NCI-H2171 (cell line): ENCODE data around the gene HHAT.

ENCODE experiments used
- DNase-seq: peaks from one replicate; lab custom pipeline; 2025; lab: John Stamatoyannopoulos, UW

The HHAT gene

GRCh38 chr1:210359255-210359654 is 30.6 kb downstream of the HHAT start:
- DNase-seq: no peak

GRCh38 chr1:210360852-210361477 is 32.3 kb downstream of the HHAT start:
- peak; percentile 3 for DNase-seq

- no peak for DNase-seq
Observed at GRCh38 chr1:210361665-210362064, 33.0 kb downstream of the HHAT start.

GRCh38 chr1:210362526-210362925 is 33.8 kb downstream of the HHAT start:
- DNase-seq: no peak

GRCh38 chr1:210363119-210363518 is 34.4 kb downstream of the HHAT start:
- DNase-seq: no peak

- no peak for DNase-seq
Observed at GRCh38 chr1:210364479-210364878, 35.8 kb downstream of the HHAT start.

GRCh38 chr1:210366767-210367166 is 38.1 kb downstream of the HHAT start:
- no peak for DNase-seq

GRCh38 chr1:210367566-210367965 is 38.9 kb downstream of the HHAT start:
- no peak for DNase-seq

- DNase-seq: no peak
Observed at GRCh38 chr1:210369425-210369824, 40.7 kb downstream of the HHAT start.

GRCh38 chr1:210371916-210372315 is 43.2 kb downstream of the HHAT start:
- DNase-seq: no peak

- no peak for DNase-seq
Observed at GRCh38 chr1:210372491-210372890, 43.8 kb downstream of the HHAT start.

- DNase-seq: no peak
Observed at GRCh38 chr1:210372931-210373627, 44.4 kb downstream of the HHAT start.

- DNase-seq: no peak
Observed at GRCh38 chr1:210373628-210373877, 44.9 kb downstream of the HHAT start.

- peak; percentile 44 for DNase-seq
Observed at GRCh38 chr1:210373878-210374599, 45.3 kb downstream of the HHAT start.

GRCh38 chr1:210374600-210374953 is 45.9 kb downstream of the HHAT start:
- no peak for DNase-seq

- no peak for DNase-seq
Observed at GRCh38 chr1:210376836-210377372, 48.2 kb downstream of the HHAT start.

- DNase-seq: no peak
Observed at GRCh38 chr1:210377731-210378333, 49.1 kb downstream of the HHAT start.

- no peak for DNase-seq
Observed at GRCh38 chr1:210378736-210379135, 50.0 kb downstream of the HHAT start.

- no peak for DNase-seq
Observed at GRCh38 chr1:210381934-210382333, 53.2 kb downstream of the HHAT start.

- no peak for DNase-seq
Observed at GRCh38 chr1:210384625-210385024, 55.9 kb downstream of the HHAT start.

- no peak for DNase-seq
Observed at GRCh38 chr1:210385228-210385627, 56.5 kb downstream of the HHAT start.

- no peak for DNase-seq
Observed at GRCh38 chr1:210394281-210394821, 65.6 kb downstream of the HHAT start.

GRCh38 chr1:210396541-210396940 is 67.8 kb downstream of the HHAT start:
- no peak for DNase-seq
